ENCODE results near the gene FZD2.

Gene FZD2

DNA sequence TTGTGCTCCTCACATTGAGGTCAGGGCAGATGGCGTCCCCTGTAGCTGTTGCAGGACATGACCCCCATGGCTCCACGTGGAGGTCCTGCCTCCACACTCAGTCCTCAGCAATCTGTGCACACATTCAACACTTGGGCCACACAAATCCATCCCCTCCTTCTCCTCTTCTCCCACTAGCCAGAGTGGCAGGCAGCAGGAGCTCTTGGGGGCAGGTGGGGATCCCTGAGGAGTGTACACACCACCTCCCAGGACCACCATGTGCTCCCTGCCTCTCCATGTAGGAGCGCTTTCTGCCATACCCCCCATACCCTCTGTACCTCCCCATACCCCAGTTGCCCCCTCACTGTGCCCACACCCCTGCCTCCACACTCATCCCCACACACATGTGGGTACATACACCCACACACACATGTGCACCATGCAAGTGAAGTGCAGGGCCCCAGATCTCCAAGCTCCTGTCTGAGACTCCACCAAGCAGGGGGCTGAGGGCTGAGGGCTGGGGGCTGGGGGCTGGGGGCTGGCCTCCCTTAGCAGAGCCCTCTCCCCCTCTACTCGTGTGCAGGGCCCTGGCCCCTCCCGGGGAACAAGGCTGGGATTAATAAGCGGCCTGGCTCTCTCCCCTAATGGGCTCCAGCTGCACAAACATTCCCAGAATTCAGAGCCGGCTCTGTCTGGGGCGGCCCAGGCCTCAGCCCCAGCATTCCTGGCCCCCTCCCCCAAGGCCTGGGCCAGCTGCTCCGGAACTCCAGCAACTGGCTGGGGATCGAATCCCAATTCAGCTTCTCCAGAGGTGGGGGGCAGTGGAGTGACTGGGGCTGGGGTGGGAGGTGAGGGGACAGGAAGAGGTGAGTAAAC lies 50.8 kb downstream of the FZD2 start:
- DNase-seq (ENCODE audit: low read depth), result no peak

- no peak for DNase-seq (ENCODE audit: low read depth)
These were observed 51.6 kb downstream of the FZD2 start for GRCh38 chr17:44608727-44609435.

- DNase-seq (ENCODE audit: low read depth), result no peak
These were observed 53.0 kb downstream of the FZD2 start for GRCh38 chr17:44610331-44610730.

Data from stimulated activated CD8-positive, alpha-beta memory T cell treated with anti-CD3 and anti-CD28 coated beads, Interleukin-15, amount 100 ng/mL, for 24 hours (primary cell).